Esophagus squamous epithelium (tissue), 4 donors: Measurements from ENCODE around the gene METTL6.

Experiments
- POLR2A ChIP-seq, 4 donors: fragments of 450-650 bp; IDR thresholded peaks; one replicate each; pipeline ENCODE4 v1.6.1; 2017; ENCODE audit warnings: antibody characterized with exemption in 4 of 4, mild to moderate bottlenecking in 4 of 4, moderate library complexity in 3 of 4
- TF ChIP-seq, protein P1 (sequence below), 6 experiments: fragments of 450-650 bp in 4 of 6; fragments of 200-600 bp in 2 of 6; sonication (generic) in 2 of 6; IDR thresholded peaks; one replicate each; pipeline ENCODE4 v1.5.1; 2016 to 2019; ENCODE audit warnings: antibody characterized with exemption in 6 of 6, mild to moderate bottlenecking in 4 of 6, moderate library complexity in 4 of 6

DNA sequence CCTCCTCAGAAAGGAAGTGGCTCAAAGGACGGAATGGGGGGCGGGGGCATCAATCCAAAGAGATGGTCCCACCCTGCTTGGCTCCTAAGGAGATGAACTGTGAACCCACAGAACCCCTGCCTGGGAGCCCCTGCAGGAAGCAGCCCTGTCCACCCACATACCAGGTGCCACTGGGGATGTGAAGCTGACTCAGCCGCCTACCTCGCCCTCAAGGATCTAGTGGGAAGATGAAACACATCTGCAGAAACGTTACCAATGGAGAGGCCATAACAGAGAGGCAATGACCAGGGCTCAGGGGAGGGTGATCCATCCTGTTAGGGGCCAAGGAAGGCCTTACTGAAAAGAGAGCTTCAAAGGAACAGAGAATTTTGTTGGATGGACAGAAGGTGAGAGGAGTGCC is 35.1 kb upstream of the METTL6 start:
- TF ChIP-seq, protein P1, sequence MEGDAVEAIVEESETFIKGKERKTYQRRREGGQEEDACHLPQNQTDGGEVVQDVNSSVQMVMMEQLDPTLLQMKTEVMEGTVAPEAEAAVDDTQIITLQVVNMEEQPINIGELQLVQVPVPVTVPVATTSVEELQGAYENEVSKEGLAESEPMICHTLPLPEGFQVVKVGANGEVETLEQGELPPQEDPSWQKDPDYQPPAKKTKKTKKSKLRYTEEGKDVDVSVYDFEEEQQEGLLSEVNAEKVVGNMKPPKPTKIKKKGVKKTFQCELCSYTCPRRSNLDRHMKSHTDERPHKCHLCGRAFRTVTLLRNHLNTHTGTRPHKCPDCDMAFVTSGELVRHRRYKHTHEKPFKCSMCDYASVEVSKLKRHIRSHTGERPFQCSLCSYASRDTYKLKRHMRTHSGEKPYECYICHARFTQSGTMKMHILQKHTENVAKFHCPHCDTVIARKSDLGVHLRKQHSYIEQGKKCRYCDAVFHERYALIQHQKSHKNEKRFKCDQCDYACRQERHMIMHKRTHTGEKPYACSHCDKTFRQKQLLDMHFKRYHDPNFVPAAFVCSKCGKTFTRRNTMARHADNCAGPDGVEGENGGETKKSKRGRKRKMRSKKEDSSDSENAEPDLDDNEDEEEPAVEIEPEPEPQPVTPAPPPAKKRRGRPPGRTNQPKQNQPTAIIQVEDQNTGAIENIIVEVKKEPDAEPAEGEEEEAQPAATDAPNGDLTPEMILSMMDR (IDR thresholded peaks at IDR 0.05), result no peak
- TF ChIP-seq POLR2A (IDR thresholded peaks at IDR 0.05), result no peak
